Esophagus muscularis mucosa (tissue), 3 donors: Measurements from ENCODE around the gene PSME3IP1.

Experiments used
- POLR2A ChIP-seq: fragments of 450-650 bp; IDR thresholded peaks from one replicate; pipeline ENCODE4 v1.6.1; 2017; ENCODE audit warnings: antibody characterized with exemption, moderate library complexity, mild to moderate bottlenecking, low read depth
- TF ChIP-seq, protein P1 (sequence below), 3 experiments: fragments of 200-600 bp in 2 of 3; fragments of 450-650 bp in 1 of 3; sonication (generic) in 2 of 3; IDR thresholded peaks; one replicate each; pipeline ENCODE4 v1.5.1; 2017 to 2019; ENCODE audit warnings: antibody characterized with exemption in 3 of 3, mild to moderate bottlenecking in 2 of 3, moderate library complexity in 1 of 3

GRCh38 chr16:57190136-57190535 is 4.3 kb upstream of the PSME3IP1 start:
- no peak for TF ChIP-seq POLR2A
- TF ChIP-seq, protein P1, sequence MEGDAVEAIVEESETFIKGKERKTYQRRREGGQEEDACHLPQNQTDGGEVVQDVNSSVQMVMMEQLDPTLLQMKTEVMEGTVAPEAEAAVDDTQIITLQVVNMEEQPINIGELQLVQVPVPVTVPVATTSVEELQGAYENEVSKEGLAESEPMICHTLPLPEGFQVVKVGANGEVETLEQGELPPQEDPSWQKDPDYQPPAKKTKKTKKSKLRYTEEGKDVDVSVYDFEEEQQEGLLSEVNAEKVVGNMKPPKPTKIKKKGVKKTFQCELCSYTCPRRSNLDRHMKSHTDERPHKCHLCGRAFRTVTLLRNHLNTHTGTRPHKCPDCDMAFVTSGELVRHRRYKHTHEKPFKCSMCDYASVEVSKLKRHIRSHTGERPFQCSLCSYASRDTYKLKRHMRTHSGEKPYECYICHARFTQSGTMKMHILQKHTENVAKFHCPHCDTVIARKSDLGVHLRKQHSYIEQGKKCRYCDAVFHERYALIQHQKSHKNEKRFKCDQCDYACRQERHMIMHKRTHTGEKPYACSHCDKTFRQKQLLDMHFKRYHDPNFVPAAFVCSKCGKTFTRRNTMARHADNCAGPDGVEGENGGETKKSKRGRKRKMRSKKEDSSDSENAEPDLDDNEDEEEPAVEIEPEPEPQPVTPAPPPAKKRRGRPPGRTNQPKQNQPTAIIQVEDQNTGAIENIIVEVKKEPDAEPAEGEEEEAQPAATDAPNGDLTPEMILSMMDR (IDR thresholded peaks at IDR 0.05), result no peak
